ENCODE data around the gene TCP10L. TPM values are rescaled to one million over a fixed set of nuclear protein-coding genes. Genes with fewer than 3 reads are reported as not detected.

Gene TCP10L
- total RNA-seq, 3 donors from 2014 or later, result 0.14 to 2.1 TPM; not detected in 1

Other genes with a start within 250 kb of the TCP10L start
- gene URB1, start 192.5 kb downstream of the TCP10L start, total RNA-seq, result 10 to 100 TPM in 1 of 3 donors, 1 to 10 TPM in 2; 8.4 to 13.5 (median 8.7) TPM
- gene EVA1C, start 172.8 kb downstream of the TCP10L start, total RNA-seq, result 10 to 100 TPM; 13.7 to 27.8 (median 15.3) TPM
- gene CFAP298, start 26.9 kb upstream of the TCP10L start, total RNA-seq, result 10 to 100 TPM; 24.2 to 35.6 (median 27.0) TPM
- gene SYNJ1, start 142.5 kb upstream of the TCP10L start, total RNA-seq, result 10 to 100 TPM; 13.2 to 21.1 (median 16.8) TPM
- 10 to 100 TPM; 39.5 to 42.7 (median 41.0) TPM for gene PAXBP1, start 186.2 kb upstream of the TCP10L start, total RNA-seq